IPS-11a (cell line): ENCODE data around the gene OR4C16.

Experiments
- H3K4me3 ChIP-seq: one replicate; pipeline ENCODE4 v1.5.1; 2013; ENCODE audit warnings: low read depth, low read length, control low read depth

OR4C16 gene, protein sequence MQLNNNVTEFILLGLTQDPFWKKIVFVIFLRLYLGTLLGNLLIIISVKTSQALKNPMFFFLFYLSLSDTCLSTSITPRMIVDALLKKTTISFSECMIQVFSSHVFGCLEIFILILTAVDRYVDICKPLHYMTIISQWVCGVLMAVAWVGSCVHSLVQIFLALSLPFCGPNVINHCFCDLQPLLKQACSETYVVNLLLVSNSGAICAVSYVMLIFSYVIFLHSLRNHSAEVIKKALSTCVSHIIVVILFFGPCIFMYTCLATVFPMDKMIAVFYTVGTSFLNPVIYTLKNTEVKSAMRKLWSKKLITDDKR

DNA sequence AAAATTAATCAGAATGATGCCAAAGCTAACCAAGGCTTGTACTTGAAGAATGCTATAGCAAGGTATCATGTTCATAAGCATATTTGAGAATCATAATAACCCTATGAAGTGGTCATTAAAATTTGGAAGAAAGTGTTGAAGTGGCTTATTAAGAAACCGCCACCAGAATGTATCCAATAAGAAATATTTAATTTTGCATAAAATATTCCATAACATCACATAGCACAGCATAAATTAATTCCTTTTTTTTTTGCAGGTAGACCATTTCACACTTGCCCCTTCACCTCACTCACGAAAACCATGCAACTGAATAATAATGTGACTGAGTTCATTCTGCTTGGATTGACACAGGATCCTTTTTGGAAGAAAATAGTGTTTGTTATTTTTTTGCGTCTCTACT lies at the start of gene OR4C16:
TSS of gene OR4C16 (plus strand) at position 301 of the 400 bp plus-strand sequence. CDS start at position 301, 0 bp downstream.
- H3K4me3 ChIP-seq = no peak within 1 kb of the TSS

DNA sequence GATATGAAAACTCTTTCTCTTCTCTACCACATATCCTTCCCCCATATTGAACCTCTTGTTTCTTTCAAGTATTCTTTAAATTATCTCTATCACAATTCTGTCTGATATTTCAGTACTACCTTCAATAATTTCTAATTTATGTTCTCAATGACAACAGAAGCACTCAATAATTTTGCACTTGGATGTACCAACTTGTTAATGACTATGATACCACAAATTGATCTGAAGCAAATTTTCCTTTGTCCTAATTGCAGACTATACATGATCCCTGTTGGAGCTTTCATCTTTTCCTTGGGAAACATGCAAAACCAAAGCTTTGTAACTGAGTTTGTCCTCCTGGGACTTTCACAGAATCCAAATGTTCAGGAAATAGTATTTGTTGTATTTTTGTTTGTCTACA lies 17.8 kb upstream of the OR4C16 start, which contains the start of gene OR4C15:
TSS of gene OR4C15 (plus strand) at position 301 of the 400 bp plus-strand sequence. CDS start at position 301, 0 bp downstream.
- H3K4me3 ChIP-seq = no peak within 1 kb of the TSS

DNA sequence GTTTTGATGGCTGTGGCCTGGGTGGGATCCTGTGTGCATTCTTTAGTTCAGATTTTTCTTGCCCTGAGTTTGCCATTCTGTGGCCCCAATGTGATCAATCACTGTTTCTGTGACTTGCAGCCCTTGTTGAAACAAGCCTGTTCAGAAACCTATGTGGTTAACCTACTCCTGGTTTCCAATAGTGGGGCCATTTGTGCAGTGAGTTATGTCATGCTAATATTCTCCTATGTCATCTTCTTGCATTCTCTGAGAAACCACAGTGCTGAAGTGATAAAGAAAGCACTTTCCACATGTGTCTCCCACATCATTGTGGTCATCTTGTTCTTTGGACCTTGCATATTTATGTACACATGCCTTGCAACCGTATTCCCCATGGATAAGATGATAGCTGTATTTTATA lies 620 bp downstream of the OR4C16 start:
- no peak overlapping the region for H3K4me3 ChIP-seq

DNA sequence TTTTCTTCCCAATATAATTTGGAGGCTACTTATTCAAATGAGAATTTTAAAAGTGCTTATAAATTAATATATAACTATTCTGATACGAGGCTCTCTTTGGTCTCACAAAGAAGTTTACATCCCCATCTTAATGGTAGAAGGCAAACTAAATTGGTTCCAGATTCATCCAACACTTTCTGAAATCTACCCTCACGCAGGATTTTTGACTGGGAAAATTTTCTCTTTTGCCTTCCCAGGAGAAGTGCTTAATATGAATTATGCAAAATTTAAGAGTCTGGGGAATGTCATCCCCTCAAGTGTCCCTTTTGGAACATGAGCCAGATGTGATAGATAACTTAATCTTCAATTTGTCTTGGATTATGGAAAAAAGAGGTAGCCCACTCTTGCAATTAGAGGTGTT lies 35.6 kb downstream of the OR4C16 start, which contains the start of gene OR4C11:
TSS of gene OR4C11 (minus strand) at position 101 of the 400 bp plus-strand sequence. CDS start 3,272 bp downstream, outside the sequence.
- no peak within 1 kb of the TSS for H3K4me3 ChIP-seq
